K562 (cell line): ENCODE data around the gene CACNA2D2. TPM values are rescaled to one million over a fixed set of nuclear protein-coding genes. Genes with fewer than 3 reads are reported as not detected.

Experiments used
- BDP1 ChIP-seq: IDR thresholded peaks from 3 replicates; pipeline ENCODE4 v1.6.1; 2011; ENCODE audit not compliant: insufficient read length, insufficient read depth
- BHLHE40 ChIP-seq: IDR thresholded peaks from 2 replicates; pipeline ENCODE4 v1.6.1; 2011; ENCODE audit warnings: low read length, improper control_type of control experiment
- CREM ChIP-seq: IDR thresholded peaks from 2 replicates; pipeline ENCODE4 v1.6.1; 2014; ENCODE audit warnings: antibody characterized with exemption, low read depth
- HIVEP1 ChIP-seq: fragments of 250-450 bp; sonication (Bioruptor Pico); IDR thresholded peaks from 2 replicates; pipeline ENCODE4 v1.4.0; 2020; ENCODE audit warnings: mild to moderate bottlenecking
- ID3 ChIP-seq, 2 experiments: fragments of 250-450 bp in 1 of 2; fragments of 450-650 bp in 1 of 2; sonication (Bioruptor Pico) in 1 of 2; IDR thresholded peaks; 2 replicates each; pipeline versions ENCODE4 v1.6.1 to v1.8.0; 2016 to 2021; ENCODE audit warnings: mild to moderate bottlenecking in 2 of 2, moderate library complexity in 2 of 2, missing compliant biosample characterization in 1 of 2, missing genetic modification characterization in 1 of 2
- KDM2B ChIP-seq: fragments of 250-450 bp; sonication (Bioruptor Pico); IDR thresholded peaks from 2 replicates; pipeline ENCODE4 v1.8.0; 2021; ENCODE audit warnings: mild to moderate bottlenecking, moderate library complexity
- KHSRP ChIP-seq: fragments of 450-650 bp; IDR thresholded peaks from 2 replicates; pipeline ENCODE4 v1.6.1; 2017
- PHTF2 ChIP-seq: fragments of 250-450 bp; sonication (Bioruptor Pico); IDR thresholded peaks from 2 replicates; pipeline ENCODE4 v1.5.0; 2021; ENCODE audit warnings: mild to moderate bottlenecking
- POLR3G ChIP-seq: IDR thresholded peaks from 2 replicates; pipeline ENCODE4 v1.6.1; 2011; ENCODE audit not compliant: insufficient read length, insufficient replicate concordance; ENCODE audit errors: extremely low read depth
- PTTG1 ChIP-seq: fragments of 450-650 bp; IDR thresholded peaks from 2 replicates; pipeline ENCODE4 v1.6.1; 2016; ENCODE audit warnings: low read depth, mild to moderate bottlenecking, missing genetic modification characterization, missing compliant biosample characterization
- RBBP5 ChIP-seq: fragments of 200-600 bp; sonication (generic); IDR thresholded peaks from 2 replicates; pipeline ENCODE4 v1.6.1; 2012; ENCODE audit warnings: borderline replicate concordance, mild to moderate bottlenecking, low read length, control low read depth, inconsistent platforms; ENCODE audit not compliant: insufficient read depth, poor library complexity, severe bottlenecking
- SMAD2 ChIP-seq: fragments of 150-350 bp; IDR thresholded peaks from 2 replicates; pipeline ENCODE4 v1.6.1; 2014; ENCODE audit warnings: low read depth, mild to moderate bottlenecking, low read length
- SREBF1 ChIP-seq: fragments of 150-350 bp; IDR thresholded peaks from 2 replicates; pipeline ENCODE4 v1.6.1; 2014; ENCODE audit warnings: antibody characterized with exemption, low read depth, low read length, borderline replicate concordance
- SREBF2 ChIP-seq: sonication (generic); formaldehyde crosslinking; IDR thresholded peaks from 2 replicates; pipeline ENCODE4 v1.4.0; 2020; ENCODE audit warnings: mild to moderate bottlenecking, missing genetic modification reagents
- SRSF3 ChIP-seq: fragments of 200-400 bp; formaldehyde crosslinking; IDR thresholded peaks from 2 replicates; pipeline ENCODE4 v1.6.1; 2016; ENCODE audit warnings: mild to moderate bottlenecking, low read length, moderate library complexity; ENCODE audit not compliant: insufficient read depth
- STAG1 ChIP-seq: sonication (generic); formaldehyde crosslinking; IDR thresholded peaks from 2 replicates; pipeline ENCODE4 v1.5.0; 2020; ENCODE audit warnings: missing genetic modification reagents, borderline replicate concordance
- SUPT5H ChIP-seq: fragments of 450-650 bp; IDR thresholded peaks from 2 replicates; pipeline ENCODE4 v1.6.1; 2016
- TFAP4 ChIP-seq: sonication (generic); formaldehyde crosslinking; IDR thresholded peaks from 2 replicates; pipeline ENCODE4 v1.8.0; 2022; ENCODE audit warnings: missing genetic modification reagents, mild to moderate bottlenecking, moderate library complexity, borderline replicate concordance
- ZNF12 ChIP-seq: sonication (generic); formaldehyde crosslinking; IDR thresholded peaks from 2 replicates; pipeline ENCODE4 v1.4.0; 2020; ENCODE audit warnings: mild to moderate bottlenecking, missing genetic modification reagents
- ZNF146 ChIP-seq: IDR thresholded peaks from one replicate; pipeline ENCODE4 v1.6.1; 2018; ENCODE audit warnings: missing compliant biosample characterization; ENCODE audit not compliant: unreplicated experiment
- ZNF212 ChIP-seq: fragments of 450-650 bp; formaldehyde crosslinking; IDR thresholded peaks from 2 replicates; pipeline ENCODE4 v1.4.0; 2020; ENCODE audit warnings: mild to moderate bottlenecking
- ZNF436 ChIP-seq: fragments of 250-450, 450-650 bp; sonication (Bioruptor Pico); formaldehyde crosslinking; IDR thresholded peaks from 2 replicates; pipeline ENCODE4 v1.7.0; 2020; ENCODE audit warnings: mild to moderate bottlenecking
- ZNF696 ChIP-seq: fragments of 250-450 bp; sonication (Bioruptor Pico); conservative IDR thresholded peaks from 2 replicates; pipeline ENCODE4 v1.4.0; 2020; ENCODE audit warnings: mild to moderate bottlenecking, moderate library complexity
- ZNF707 ChIP-seq: fragments of 250-450 bp; sonication (Bioruptor Pico); conservative IDR thresholded peaks from 2 replicates; pipeline ENCODE4 v1.8.0; 2022; ENCODE audit warnings: inconsistent platforms, mild to moderate bottlenecking, moderate library complexity
- polyA plus RNA-seq, 8 experiments: library from polyadenylated mRNA; depleted of rRNA in 4 of 8; stranded (reverse) in 5 of 8; unstranded in 3 of 8; fragments of >200 nt; fragmentation: Nextera tagmentation in 2 of 8; fragmentation: Illumina TruSeq in 1 of 8; extraction: Ambion mirVana in 2 of 8; extraction: Trizol in 1 of 8; gene quantifications; 2 replicates each; pipeline versions ENCODE4 v1.2.1 to v1.2.3, GENCODE V29; 2011 to 2014; ENCODE audit warnings: inconsistent platforms in 1 of 8, missing spikeins in 1 of 8
- total RNA-seq, 7 experiments: library from RNA; depleted of rRNA in 6 of 7; stranded (reverse); fragments of >200 nt in 6 of 7; fragmentation: Illumina TruSeq in 2 of 7; extraction: Trizol in 2 of 7; gene quantifications; 2 replicates each; pipeline versions ENCODE4 v1.2.1 to v1.2.3, GENCODE V29; 2011 to 2021; ENCODE audit warnings: low replicate concordance in 1 of 7
- TF ChIP-seq, protein P1 (sequence below), 3 experiments: fragments of 200-800 bp in 1 of 3; fragments of 250-450 bp in 1 of 3; fragments of 450-650 bp in 1 of 3; sonication (Bioruptor Pico) in 1 of 3; sonication (Bioruptor generic) in 1 of 3; formaldehyde crosslinking in 1 of 3; IDR thresholded peaks; 2 replicates each; pipeline versions ENCODE4 v1.6.1 to v1.8.0; 2016 to 2022; ENCODE audit warnings: mild to moderate bottlenecking in 2 of 3, missing genetic modification characterization in 2 of 3, missing compliant biosample characterization in 1 of 3, moderate library complexity in 1 of 3

CACNA2D2 gene
- total and polyA plus RNA-seq, 9 of the 15 experiments (the other 6 are each of a cell fraction or from before 2014, with no cell fraction given): 0.11 to 0.58 (median 0.36) TPM; not detected in 2

GRCh38 chr3:50324351-50325112, 178.9 kb downstream of the CACNA2D2 start (continued):
- TF ChIP-seq ID3 (CRISPR knock-in tag; IDR thresholded peaks at IDR 0.05) (no peak), ID3 (tag; IDR thresholded peaks at IDR 0.05) (peak; percentile 70; the same call in 1 of the 2 replicates), ZNF212 (CRISPR knock-in tag) (no peak), PTTG1 (tag) (no peak), ZNF707 (CRISPR knock-in tag) (no peak), TFAP4 (CRISPR knock-in tag) (peak; percentile 91), STAG1 (CRISPR knock-in tag) (no peak), SREBF2 (CRISPR knock-in tag) (no peak), CREM (no peak), KHSRP (no peak), RBBP5 (no peak), POLR3G (no peak), ZNF696 (CRISPR knock-in tag) (no peak), SMAD2 (no peak), HIVEP1 (CRISPR knock-in tag) (no peak), SUPT5H (no peak), PHTF2 (no peak), ZNF146 (CRISPR knock-in tag) (no peak), BDP1 (no peak), KDM2B (CRISPR knock-in tag) (no peak), BHLHE40 (no peak), SRSF3 (no peak), SREBF1 (no peak), ZNF436 (CRISPR knock-in tag) (no peak), ZNF12 (CRISPR knock-in tag) (no peak)
- TF ChIP-seq, protein P1, sequence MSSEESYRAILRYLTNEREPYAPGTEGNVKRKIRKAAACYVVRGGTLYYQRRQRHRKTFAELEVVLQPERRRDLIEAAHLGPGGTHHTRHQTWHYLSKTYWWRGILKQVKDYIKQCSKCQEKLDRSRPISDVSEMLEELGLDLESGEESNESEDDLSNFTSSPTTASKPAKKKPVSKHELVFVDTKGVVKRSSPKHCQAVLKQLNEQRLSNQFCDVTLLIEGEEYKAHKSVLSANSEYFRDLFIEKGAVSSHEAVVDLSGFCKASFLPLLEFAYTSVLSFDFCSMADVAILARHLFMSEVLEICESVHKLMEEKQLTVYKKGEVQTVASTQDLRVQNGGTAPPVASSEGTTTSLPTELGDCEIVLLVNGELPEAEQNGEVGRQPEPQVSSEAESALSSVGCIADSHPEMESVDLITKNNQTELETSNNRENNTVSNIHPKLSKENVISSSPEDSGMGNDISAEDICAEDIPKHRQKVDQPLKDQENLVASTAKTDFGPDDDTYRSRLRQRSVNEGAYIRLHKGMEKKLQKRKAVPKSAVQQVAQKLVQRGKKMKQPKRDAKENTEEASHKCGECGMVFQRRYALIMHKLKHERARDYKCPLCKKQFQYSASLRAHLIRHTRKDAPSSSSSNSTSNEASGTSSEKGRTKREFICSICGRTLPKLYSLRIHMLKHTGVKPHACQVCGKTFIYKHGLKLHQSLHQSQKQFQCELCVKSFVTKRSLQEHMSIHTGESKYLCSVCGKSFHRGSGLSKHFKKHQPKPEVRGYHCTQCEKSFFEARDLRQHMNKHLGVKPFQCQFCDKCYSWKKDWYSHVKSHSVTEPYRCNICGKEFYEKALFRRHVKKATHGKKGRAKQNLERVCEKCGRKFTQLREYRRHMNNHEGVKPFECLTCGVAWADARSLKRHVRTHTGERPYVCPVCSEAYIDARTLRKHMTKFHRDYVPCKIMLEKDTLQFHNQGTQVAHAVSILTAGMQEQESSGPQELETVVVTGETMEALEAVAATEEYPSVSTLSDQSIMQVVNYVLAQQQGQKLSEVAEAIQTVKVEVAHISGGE (CRISPR knock-in tag; IDR thresholded peaks at IDR 0.05): no peak
